Measurements from ENCODE around the gene KRTAP29-1.
"Not testable (repeated sequence)": the region's sequence is repeated elsewhere in the genome, so short reads cannot be mapped to it uniquely, and the experiment has no call there.

GRCh38 chr17:41271323-41271722, 31.3 kb downstream of the KRTAP29-1 start:
- TF ChIP-seq CTCF (IDR thresholded peaks at IDR 0.05; ENCODE audit: low read depth, low read length, poor library complexity, severe bottlenecking); EZH2phosphoT487 (IDR thresholded peaks at IDR 0.05; ENCODE audit: borderline replicate concordance, low read length): not testable (repeated sequence)

Measured in DOHH2 (cell line).